SU-DHL-6 (cell line): ENCODE measurements around the gene RRAD.

Experiments
- H2AFZ ChIP-seq: fragments of 200-600 bp; sonication (generic); 2 replicates; pipeline ENCODE4 v1.6.1; 2014; ENCODE audit warnings: low read depth, mild to moderate bottlenecking, moderate library complexity, mixed read lengths, antibody characterized with exemption, low read length; ENCODE audit not compliant: severe bottlenecking
- H3F3A ChIP-seq: fragments of 200-600 bp; shearing (Covaris generic); 2 replicates; pipeline ENCODE4 v1.6.0; 2016; ENCODE audit warnings: antibody characterized with exemption, mild to moderate bottlenecking; ENCODE audit not compliant: insufficient read depth
- H3K27ac ChIP-seq: fragments of 200-600 bp; sonication (generic); 2 replicates; pipeline ENCODE4 v1.5.1; 2016; ENCODE audit warnings: low read depth, mild to moderate bottlenecking, low read length, moderate library complexity, mixed read lengths
- H3K27me3 ChIP-seq: fragments of 200-600 bp; sonication (generic), shearing (Covaris generic); 2 replicates; pipeline ENCODE4 v1.6.0; 2014; ENCODE audit warnings: mild to moderate bottlenecking, low read length
- H3K36me3 ChIP-seq: fragments of 200-600 bp; sonication (generic); 2 replicates; pipeline ENCODE4 v1.6.1; 2014; ENCODE audit warnings: mild to moderate bottlenecking, low read length, mixed read lengths
- H3K4me2 ChIP-seq: fragments of 300-600, 200-600 bp; shearing (Covaris generic), sonication (generic); 2 replicates; pipeline ENCODE4 v1.6.0; 2014; ENCODE audit warnings: low read length, low read depth, mild to moderate bottlenecking; ENCODE audit not compliant: poor library complexity, severe bottlenecking
- H3K4me3 ChIP-seq: fragments of 200-600 bp; sonication (generic); 2 replicates; pipeline ENCODE4 v1.5.1; 2014; ENCODE audit warnings: antibody characterized with exemption, low read length, mild to moderate bottlenecking, mixed read lengths; ENCODE audit not compliant: insufficient read depth, poor library complexity, severe bottlenecking
- H3K79me2 ChIP-seq: fragments of 200-600 bp; sonication (generic); 2 replicates; pipeline ENCODE4 v1.6.1; 2014; ENCODE audit warnings: mild to moderate bottlenecking, low read length, moderate library complexity; ENCODE audit not compliant: insufficient read depth
- H3K9ac ChIP-seq: fragments of 200-600 bp; sonication (generic); 2 replicates; pipeline ENCODE4 v1.7.0; 2014; ENCODE audit warnings: mild to moderate bottlenecking, low read length
- H3K9me2 ChIP-seq: fragments of 200-600 bp; sonication (generic); replicated peaks from 2 replicates; pipeline ENCODE4 v1.6.1; 2014; ENCODE audit warnings: low read length; ENCODE audit not compliant: insufficient read depth
- H3K9me3 ChIP-seq: fragments of 200-600 bp; sonication (generic); 2 replicates; pipeline ENCODE4 v1.6.1; 2014; ENCODE audit warnings: low read length, mixed read lengths; ENCODE audit not compliant: insufficient read depth
- H4K20me1 ChIP-seq: fragments of 200-600 bp; sonication (generic); 2 replicates; pipeline ENCODE4 v1.6.1; 2014; ENCODE audit warnings: low read depth, mild to moderate bottlenecking, antibody characterized with exemption, low read length, moderate library complexity, mixed read lengths
- EZH2phosphoT487 ChIP-seq: fragments of 200-600 bp; sonication (generic), shearing (Covaris generic); conservative IDR thresholded peaks from 2 replicates; pipeline ENCODE4 v1.6.1; 2018; ENCODE audit warnings: mild to moderate bottlenecking, antibody characterized with exemption, low read length, moderate library complexity, mixed read lengths
- TF ChIP-seq, protein P1 (sequence below): fragments of 200-600 bp; sonication (generic); IDR thresholded peaks from one replicate; pipeline ENCODE4 v1.5.1; 2017; ENCODE audit warnings: antibody characterized with exemption, mild to moderate bottlenecking, low read length, moderate library complexity; ENCODE audit not compliant: insufficient read depth, poor library complexity, severe bottlenecking

Gene RRAD

GRCh38 chr16:66890799-66891198 is 34.5 kb downstream of the RRAD start:
- Histone ChIP-seq H3K9me2 (no peaks in the 10 kb centered on the region), H3F3A (no peaks in the 10 kb centered on the region), H3K4me3 (no peak overlapping the region), H3K79me2 (no peaks in the 10 kb centered on the region), H2AFZ (no peak overlapping the region), H3K27ac (no peak overlapping the region), H3K9ac (no peak overlapping the region), H4K20me1 (no peaks in the 10 kb centered on the region), H3K4me2 (no peak overlapping the region), H3K27me3 (no peaks in the 10 kb centered on the region), H3K9me3 (no peaks in the 10 kb centered on the region), H3K36me3 (peaks cover 2% of the 10 kb centered on the region; the same call in 1 of the 2 replicates)
- TF ChIP-seq, protein P1, sequence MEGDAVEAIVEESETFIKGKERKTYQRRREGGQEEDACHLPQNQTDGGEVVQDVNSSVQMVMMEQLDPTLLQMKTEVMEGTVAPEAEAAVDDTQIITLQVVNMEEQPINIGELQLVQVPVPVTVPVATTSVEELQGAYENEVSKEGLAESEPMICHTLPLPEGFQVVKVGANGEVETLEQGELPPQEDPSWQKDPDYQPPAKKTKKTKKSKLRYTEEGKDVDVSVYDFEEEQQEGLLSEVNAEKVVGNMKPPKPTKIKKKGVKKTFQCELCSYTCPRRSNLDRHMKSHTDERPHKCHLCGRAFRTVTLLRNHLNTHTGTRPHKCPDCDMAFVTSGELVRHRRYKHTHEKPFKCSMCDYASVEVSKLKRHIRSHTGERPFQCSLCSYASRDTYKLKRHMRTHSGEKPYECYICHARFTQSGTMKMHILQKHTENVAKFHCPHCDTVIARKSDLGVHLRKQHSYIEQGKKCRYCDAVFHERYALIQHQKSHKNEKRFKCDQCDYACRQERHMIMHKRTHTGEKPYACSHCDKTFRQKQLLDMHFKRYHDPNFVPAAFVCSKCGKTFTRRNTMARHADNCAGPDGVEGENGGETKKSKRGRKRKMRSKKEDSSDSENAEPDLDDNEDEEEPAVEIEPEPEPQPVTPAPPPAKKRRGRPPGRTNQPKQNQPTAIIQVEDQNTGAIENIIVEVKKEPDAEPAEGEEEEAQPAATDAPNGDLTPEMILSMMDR, result no peak
- TF ChIP-seq EZH2phosphoT487, result no peak

DNA sequence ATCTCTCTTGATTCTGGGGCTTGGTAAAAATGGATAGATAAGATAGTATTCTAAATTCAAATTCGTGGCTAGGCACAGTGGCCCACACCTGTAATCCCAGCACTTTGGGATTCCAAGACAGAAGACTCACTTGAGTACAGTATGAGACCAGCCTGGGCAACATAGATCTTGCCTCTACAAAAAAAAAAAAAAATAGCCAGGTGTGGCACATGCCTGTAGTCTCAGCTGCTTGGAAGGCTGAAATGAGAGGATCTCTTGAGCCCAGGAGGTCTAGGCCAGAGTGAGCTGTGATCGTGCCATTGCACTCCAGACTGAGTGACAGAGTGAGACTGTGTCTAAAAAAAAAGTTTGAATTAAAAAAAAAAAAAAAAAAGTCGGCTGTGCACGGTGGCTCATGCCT is 35.7 kb downstream of the RRAD start:
- H3K4me2 ChIP-seq, result no peak overlapping the region
- H3K9ac ChIP-seq, result no peak overlapping the region
- no peaks in the 10 kb centered on the region for H3K9me2 ChIP-seq
- no peaks in the 10 kb centered on the region for H3K27me3 ChIP-seq
- H3K4me3 ChIP-seq, result no peak overlapping the region
- no peaks in the 10 kb centered on the region for H3K9me3 ChIP-seq
- H3F3A ChIP-seq, result no peaks in the 10 kb centered on the region
- H3K27ac ChIP-seq, result no peak overlapping the region
- H4K20me1 ChIP-seq, result no peaks in the 10 kb centered on the region
- H3K36me3 ChIP-seq, result peaks cover 3% of the 10 kb centered on the region; the same call in 1 of the 2 replicates
- TF ChIP-seq EZH2phosphoT487, result no peak
- TF ChIP-seq, protein P1, result no peak
- H3K79me2 ChIP-seq, result no peaks in the 10 kb centered on the region
- no peak overlapping the region for H2AFZ ChIP-seq

DNA sequence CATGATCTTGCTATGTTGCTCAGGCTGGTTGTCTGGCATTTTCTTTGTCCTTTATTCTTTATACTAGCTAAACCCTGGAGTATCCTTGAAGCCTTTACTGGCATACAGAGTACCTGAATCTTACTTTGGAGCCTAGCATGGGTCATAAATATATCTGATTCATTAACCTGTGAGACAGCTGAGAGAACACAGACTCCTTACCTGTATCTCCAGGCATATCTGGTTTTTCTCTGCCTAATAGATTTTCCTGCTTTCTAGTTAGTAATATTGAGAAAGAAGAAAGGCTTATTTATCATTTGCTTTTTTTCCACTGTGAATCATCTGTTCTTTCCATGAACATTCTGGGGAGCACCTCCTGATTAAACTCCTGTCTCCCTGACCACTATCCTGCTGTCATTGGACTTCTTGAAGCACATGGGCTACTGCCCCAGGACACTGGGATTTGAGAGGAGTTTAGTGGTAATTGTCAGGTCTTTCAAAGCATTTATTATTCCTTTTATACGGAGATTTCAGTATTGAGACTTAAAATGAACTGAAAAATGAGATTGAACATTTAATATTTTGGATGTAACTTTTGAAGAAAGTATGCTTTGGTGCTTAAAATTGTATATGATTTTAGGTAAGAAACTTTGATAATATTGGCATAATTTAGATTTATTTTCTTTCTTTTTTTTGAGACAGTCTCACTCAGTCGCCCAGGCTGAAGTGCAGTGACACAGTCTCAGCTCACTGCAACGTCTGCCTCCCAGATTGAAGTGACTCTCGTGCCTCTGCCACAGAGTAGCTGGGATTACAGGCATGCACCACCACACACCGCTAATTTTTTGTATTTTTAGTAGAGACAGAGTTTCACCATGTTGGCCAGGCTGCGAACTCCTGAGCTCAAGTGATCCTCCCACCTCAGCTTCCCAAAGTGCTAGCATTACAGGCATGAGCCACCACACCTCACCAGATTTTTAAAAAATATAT is 36.4 kb downstream of the RRAD start:
- Histone ChIP-seq H3K36me3 (peaks cover 3% of the 10 kb centered on the region; the same call in 1 of the 2 replicates), H3K9ac (no peak overlapping the region), H3K9me3 (no peaks in the 10 kb centered on the region), H4K20me1 (no peaks in the 10 kb centered on the region), H3F3A (no peaks in the 10 kb centered on the region), H3K9me2 (no peaks in the 10 kb centered on the region), H3K79me2 (no peaks in the 10 kb centered on the region), H3K27me3 (no peaks in the 10 kb centered on the region), H2AFZ (no peak overlapping the region), H3K27ac (no peak overlapping the region), H3K4me2 (no peak overlapping the region), H3K4me3 (no peak overlapping the region)
- TF ChIP-seq, protein P1, result no peak
- TF ChIP-seq EZH2phosphoT487, result no peak
